ENCODE data around the gene NKAPL.

- TF ChIP-seq CTCF (IDR thresholded peaks at IDR 0.05) = no peak
- TF ChIP-seq POLR2A (IDR thresholded peaks at IDR 0.05) = peak; percentile 18 to 32
Observed at GRCh38 chr6:28281288-28282064, 22.4 kb downstream of the NKAPL start, which contains the start of gene PGBD1.
